ENCODE data around the gene HMGXB4. TPM values are rescaled to one million over a fixed set of nuclear protein-coding genes. Genes with fewer than 3 reads are reported as not detected.

The HMGXB4 gene
- total and polyA plus RNA-seq, 2 experiments from 2014 or later: 34.7 to 64.9 TPM

DNA sequence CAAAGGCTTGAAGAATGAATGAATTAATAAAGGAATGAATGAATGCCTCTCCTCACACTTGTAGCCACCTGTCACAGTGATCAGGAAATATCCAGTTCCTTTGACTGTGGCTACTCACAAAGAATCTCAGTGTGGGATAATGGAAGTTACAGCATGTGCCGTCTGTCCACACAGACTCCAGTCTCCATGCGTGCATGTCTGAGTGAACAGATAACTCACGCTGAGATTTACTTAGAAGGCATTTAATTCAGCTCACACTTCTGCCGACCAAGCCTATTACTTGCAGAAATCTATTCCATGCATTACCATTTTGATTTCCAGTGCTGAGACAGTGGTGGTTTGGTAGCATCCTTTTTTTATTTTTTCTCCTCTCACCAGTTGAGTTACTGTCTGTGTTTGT is 32.3 kb upstream of the HMGXB4 start (continued):
- no peak for TF ChIP-seq ZNF462 (CRISPR knock-in tag; IDR thresholded peaks at IDR 0.05)

GRCh38 chr22:35226958-35227647 is 30.2 kb upstream of the HMGXB4 start:
- peaks cover 27% of the 10 kb centered on the region; the same call in 2 of the 3 replicates for H3K4me1 Mint-ChIP-seq
- peaks cover 14% of the 10 kb centered on the region for H3K27me3 Mint-ChIP-seq (ENCODE audit: insufficient read depth, low read depth, poor library complexity)
- Histone ChIP-seq H3K79me2 (replicated peaks; ENCODE audit: insufficient read depth) (no peaks in the 10 kb centered on the region), H3F3A (replicated peaks; ENCODE audit: low read depth) (no peaks in the 10 kb centered on the region), H4K20me1 (replicated peaks; ENCODE audit: insufficient read depth) (no peaks in the 10 kb centered on the region), H3K27me3 (ENCODE audit: insufficient read depth) (no peaks in the 10 kb centered on the region), H3K4me1 (ENCODE audit: insufficient read depth) (peaks cover 6% of the 10 kb centered on the region), H3K4me3 (no peak overlapping the region), H3K36me3 (ENCODE audit: insufficient read depth) (no peaks in the 10 kb centered on the region), H3K4me2 (peak overlapping the region; percentile 38; the same call in 1 of the 2 replicates), H2AFZ (peak overlapping the region; percentile 10; the same call in 1 of the 2 replicates), H3K9me2 (ENCODE audit: insufficient read depth) (no peaks in the 10 kb centered on the region), H3K27ac (ENCODE audit: low read depth) (no peak overlapping the region)
- no peak overlapping the region for H3K4me3 Mint-ChIP-seq
- no peak for DNase-seq (ENCODE audit: low spot score)
- ATAC-seq: no peak
- H3K9me3 Mint-ChIP-seq: no peaks in the 10 kb centered on the region
- H3K36me3 Mint-ChIP-seq (ENCODE audit: low read depth): no peaks in the 10 kb centered on the region; the same call in 2 of the 3 replicates
- H3K27ac Mint-ChIP-seq: no peak overlapping the region
- TF ChIP-seq POLR2AphosphoS5 (IDR thresholded peaks at IDR 0.05; ENCODE audit: low read depth): no peak
- no peak for TF ChIP-seq ZNF331 (CRISPR knock-in tag; IDR thresholded peaks at IDR 0.05; ENCODE audit: low read depth)
- TF ChIP-seq REST (IDR thresholded peaks at IDR 0.05; ENCODE audit: unreplicated experiment): no peak
- TF ChIP-seq ZNF462 (CRISPR knock-in tag; IDR thresholded peaks at IDR 0.05): no peak
